Tibial nerve (tissue), 4 donors: ENCODE results near the gene MYO1B. TPM values are rescaled to one million over a fixed set of nuclear protein-coding genes. Genes with fewer than 3 reads are reported as not detected.
A peak's percentile ranks its signal among the peaks of the same experiment; 100 is the strongest.

Experiments
- DNase-seq, 2 donors: peaks; one replicate each; pipeline ENCODE4 v3.0.0-alpha.2; 2019; ENCODE audit warnings: low spot score in 2 of 2
- H3K27ac ChIP-seq, 4 donors: fragments of 200-600 bp; sonication (generic) in 3 of 4; one replicate each; pipeline ENCODE4 v1.5.1; 2017 to 2019; ENCODE audit warnings: mild to moderate bottlenecking in 1 of 4
- H3K27me3 ChIP-seq, 2 donors: fragments of 200-600 bp; sonication (generic) in 1 of 2; one replicate each; pipeline versions ENCODE4 v1.5.1 to v1.6.0; 2017 to 2019
- H3K36me3 ChIP-seq, 3 donors: fragments of 200-600 bp; sonication (generic); one replicate each; pipeline ENCODE4 v1.5.1; 2018 to 2019
- H3K4me1 ChIP-seq, 4 donors: fragments of 200-600 bp; sonication (generic) in 3 of 4; one replicate each; pipeline ENCODE4 v1.5.1; 2017 to 2019
- H3K4me3 ChIP-seq, 4 donors: fragments of 200-600 bp; sonication (generic) in 3 of 4; one replicate each; pipeline ENCODE4 v1.5.1; 2017 to 2019; ENCODE audit warnings: mild to moderate bottlenecking in 1 of 4, moderate library complexity in 1 of 4
- H3K9me3 ChIP-seq, 4 donors: fragments of 200-600 bp; sonication (generic) in 3 of 4; one replicate each; pipeline ENCODE4 v1.5.1; 2017 to 2019
- EP300 ChIP-seq, 2 donors: sonication (generic); formaldehyde crosslinking; IDR thresholded peaks; one replicate each; pipeline ENCODE4 v1.6.1; 2017; ENCODE audit warnings: antibody characterized with exemption in 2 of 2, mild to moderate bottlenecking in 1 of 2
- POLR2A ChIP-seq, 2 donors: fragments of 450-650 bp; IDR thresholded peaks; one replicate each; pipeline ENCODE4 v1.6.1; 2017; ENCODE audit warnings: antibody characterized with exemption in 2 of 2, mild to moderate bottlenecking in 2 of 2, moderate library complexity in 2 of 2
- WGBS, 2 donors: methylation state at CpG; one replicate each; pipeline ENCODE4 v1.1.5; 2018; 5-methylcytosine and 5-hydroxymethylcytosine counted together
- total RNA-seq, 4 donors: library from RNA; depleted of rRNA; stranded (reverse); fragments of >200 nt; gene quantifications; one replicate each; pipeline ENCODE4 v1.1.0, GENCODE V29; 2016
- TF ChIP-seq, protein P1 (sequence below), 5 experiments: fragments of 200-600 bp in 3 of 5; fragments of 450-650 bp in 2 of 5; sonication (generic) in 3 of 5; IDR thresholded peaks; one replicate each; pipeline ENCODE4 v1.5.1; 2016 to 2019; ENCODE audit warnings: antibody characterized with exemption in 5 of 5, mild to moderate bottlenecking in 3 of 5, moderate library complexity in 2 of 5

The MYO1B gene
- total RNA-seq, 4 donors from 2014 or later: 27.9 to 44.4 (median 36.8) TPM

DNA sequence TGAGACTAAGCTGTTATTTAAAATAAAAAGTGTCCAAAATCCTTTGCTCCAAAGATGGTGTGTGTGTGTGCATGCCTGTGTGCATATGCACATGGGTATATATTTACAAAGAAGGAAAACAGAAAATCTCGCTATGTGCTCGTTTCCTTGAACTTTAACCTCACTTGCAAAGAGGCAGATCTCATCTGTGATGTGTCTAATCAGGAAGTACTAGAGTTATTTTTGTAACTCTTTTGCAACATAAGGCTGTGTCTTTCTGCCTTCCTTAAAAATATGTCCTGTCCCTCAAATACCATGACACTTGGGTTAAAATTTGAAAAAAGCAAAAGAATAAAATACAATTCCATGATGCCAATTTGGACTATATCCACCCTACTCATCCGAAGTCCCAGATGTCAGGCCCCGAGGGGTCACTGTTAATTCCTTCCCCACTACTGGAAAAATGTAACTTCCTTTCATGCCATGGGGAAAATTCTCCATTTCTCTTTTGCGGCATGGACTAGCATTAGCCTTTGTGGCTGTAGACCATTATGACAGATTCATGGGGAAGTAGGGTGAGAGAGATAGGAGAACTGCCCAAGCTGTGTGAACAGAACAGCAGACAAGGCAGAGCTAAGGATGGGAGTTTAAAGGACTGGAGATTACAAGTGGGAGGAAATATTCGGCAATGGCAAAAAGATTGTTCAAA is 191.3 kb downstream of the MYO1B start:
- WGBS, 2 donors: 45 to 50% methylated on average over 6 of the region's 6 CpGs
- Histone ChIP-seq H3K4me1 (no peaks in the 10 kb centered on the region), H3K4me3 (no peak overlapping the region), H3K27ac (no peak overlapping the region), H3K36me3 (no peaks in the 10 kb centered on the region), H3K27me3 (no peaks in the 10 kb centered on the region), H3K9me3 (no peaks in the 10 kb centered on the region)
- TF ChIP-seq EP300 (IDR thresholded peaks at IDR 0.05): peak in 1 of 2 donors; percentile 7
- TF ChIP-seq, protein P1, sequence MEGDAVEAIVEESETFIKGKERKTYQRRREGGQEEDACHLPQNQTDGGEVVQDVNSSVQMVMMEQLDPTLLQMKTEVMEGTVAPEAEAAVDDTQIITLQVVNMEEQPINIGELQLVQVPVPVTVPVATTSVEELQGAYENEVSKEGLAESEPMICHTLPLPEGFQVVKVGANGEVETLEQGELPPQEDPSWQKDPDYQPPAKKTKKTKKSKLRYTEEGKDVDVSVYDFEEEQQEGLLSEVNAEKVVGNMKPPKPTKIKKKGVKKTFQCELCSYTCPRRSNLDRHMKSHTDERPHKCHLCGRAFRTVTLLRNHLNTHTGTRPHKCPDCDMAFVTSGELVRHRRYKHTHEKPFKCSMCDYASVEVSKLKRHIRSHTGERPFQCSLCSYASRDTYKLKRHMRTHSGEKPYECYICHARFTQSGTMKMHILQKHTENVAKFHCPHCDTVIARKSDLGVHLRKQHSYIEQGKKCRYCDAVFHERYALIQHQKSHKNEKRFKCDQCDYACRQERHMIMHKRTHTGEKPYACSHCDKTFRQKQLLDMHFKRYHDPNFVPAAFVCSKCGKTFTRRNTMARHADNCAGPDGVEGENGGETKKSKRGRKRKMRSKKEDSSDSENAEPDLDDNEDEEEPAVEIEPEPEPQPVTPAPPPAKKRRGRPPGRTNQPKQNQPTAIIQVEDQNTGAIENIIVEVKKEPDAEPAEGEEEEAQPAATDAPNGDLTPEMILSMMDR (IDR thresholded peaks at IDR 0.05): no peak
- no peak for DNase-seq

- WGBS, 2 donors: 85 to 94% methylated on average over 3 of the region's 3 CpGs
- no peak for DNase-seq
- no peaks in the 10 kb centered on the region for H3K4me1 ChIP-seq
- H3K4me3 ChIP-seq: no peak overlapping the region
- no peaks in the 10 kb centered on the region for H3K27me3 ChIP-seq
- no peaks in the 10 kb centered on the region for H3K9me3 ChIP-seq
- no peaks in the 10 kb centered on the region for H3K36me3 ChIP-seq
- TF ChIP-seq, protein P1 (IDR thresholded peaks at IDR 0.05): no peak
- no peak for TF ChIP-seq POLR2A (IDR thresholded peaks at IDR 0.05)
- no peak for TF ChIP-seq EP300 (IDR thresholded peaks at IDR 0.05)
- H3K27ac ChIP-seq: no peak overlapping the region
These were observed 194.3 kb downstream of the MYO1B start for GRCh38 chr2:191439481-191439880.

DNA sequence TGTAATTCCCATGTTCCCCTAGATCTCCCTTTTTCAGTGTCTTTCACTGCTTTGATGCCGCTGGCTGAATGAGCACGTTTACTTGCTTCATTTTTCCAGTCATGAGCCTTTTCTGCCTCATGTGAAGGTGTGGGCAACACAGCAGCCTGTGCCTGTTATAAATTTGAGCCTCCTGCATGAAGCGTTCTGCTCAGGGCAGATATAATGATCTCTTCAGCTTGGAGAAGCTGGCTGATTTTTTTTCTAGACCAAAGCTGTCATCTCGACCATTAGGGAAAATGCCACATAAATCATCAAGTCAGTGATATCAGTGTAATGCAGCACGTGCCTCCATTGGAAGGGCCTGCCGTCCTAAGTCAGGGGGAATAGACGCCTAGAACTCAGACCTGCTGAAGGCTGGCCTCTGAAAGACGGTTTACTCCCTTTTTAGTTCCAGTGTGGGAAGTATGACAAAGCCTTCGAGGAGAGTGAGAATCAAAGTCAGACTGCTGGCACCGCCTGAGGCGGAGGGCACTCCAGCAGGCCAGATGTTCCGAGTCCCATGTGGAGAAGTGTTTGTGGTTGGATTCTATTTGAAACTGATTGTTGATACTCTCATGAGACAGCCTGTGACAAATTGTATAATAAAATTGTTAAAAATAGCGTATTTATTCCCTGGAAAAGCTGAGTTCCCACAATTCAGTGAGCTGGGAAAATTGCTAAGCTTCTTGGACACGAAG is 196.5 kb downstream of the MYO1B start:
- 40 to 51% methylated on average over 14 of the region's 14 CpGs for WGBS, 2 donors
- no peaks in the 10 kb centered on the region for H3K4me1 ChIP-seq
- H3K27ac ChIP-seq: no peak overlapping the region
- H3K36me3 ChIP-seq: no peaks in the 10 kb centered on the region
- no peaks in the 10 kb centered on the region for H3K27me3 ChIP-seq
- no peaks in the 10 kb centered on the region for H3K9me3 ChIP-seq
- no peak overlapping the region for H3K4me3 ChIP-seq
- no peak for DNase-seq
- TF ChIP-seq POLR2A (IDR thresholded peaks at IDR 0.05) (no peak), EP300 (IDR thresholded peaks at IDR 0.05) (no peak)
- TF ChIP-seq, protein P1 (IDR thresholded peaks at IDR 0.05): no peak

GRCh38 chr2:191443446-191443845 is 198.2 kb downstream of the MYO1B start:
- Histone ChIP-seq H3K27me3 (no peaks in the 10 kb centered on the region), H3K4me1 (no peaks in the 10 kb centered on the region), H3K4me3 (no peak overlapping the region), H3K27ac (no peak overlapping the region), H3K9me3 (no peaks in the 10 kb centered on the region), H3K36me3 (no peaks in the 10 kb centered on the region)
- WGBS, 2 donors: 41 to 47% methylated on average over 3 of the region's 3 CpGs
- no peak for TF ChIP-seq EP300 (IDR thresholded peaks at IDR 0.05)
- DNase-seq: no peak

DNA sequence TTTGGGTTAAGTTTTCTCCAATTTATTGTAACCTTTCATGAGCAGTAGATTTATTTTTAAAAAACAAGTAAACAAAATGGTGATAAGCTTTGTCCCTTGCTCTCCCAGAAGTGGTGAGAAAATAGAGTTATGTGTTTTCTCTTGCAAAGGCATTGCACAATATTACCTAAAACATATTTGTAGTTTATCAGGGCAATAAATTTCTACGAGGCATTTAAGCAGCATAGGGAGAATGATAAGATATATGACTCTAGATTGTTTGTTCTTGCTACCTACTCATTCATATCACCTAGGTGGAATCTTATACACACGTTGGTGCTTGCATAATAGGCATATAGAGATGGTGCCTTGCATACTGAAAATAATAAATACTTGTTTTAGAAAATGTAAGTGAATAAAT is 201.7 kb downstream of the MYO1B start:
- no peak for TF ChIP-seq POLR2A (IDR thresholded peaks at IDR 0.05)
- TF ChIP-seq EP300 (IDR thresholded peaks at IDR 0.05): no peak
- TF ChIP-seq, protein P1 (IDR thresholded peaks at IDR 0.05): no peak
- H3K4me1 ChIP-seq: no peaks in the 10 kb centered on the region
- no peak overlapping the region for H3K27ac ChIP-seq
- H3K4me3 ChIP-seq: no peak overlapping the region
- no peak for DNase-seq
- H3K36me3 ChIP-seq: no peaks in the 10 kb centered on the region
- H3K9me3 ChIP-seq: no peaks in the 10 kb centered on the region
- 76 to 81% methylated on average over 2 of the region's 2 CpGs for WGBS, 2 donors
- no peaks in the 10 kb centered on the region for H3K27me3 ChIP-seq
